ENCODE measurements around the gene THAP7.
"Not testable (repeated sequence)": the region's sequence is repeated elsewhere in the genome, so short reads cannot be mapped to it uniquely, and the experiment has no call there.

THAP7 gene

DNA sequence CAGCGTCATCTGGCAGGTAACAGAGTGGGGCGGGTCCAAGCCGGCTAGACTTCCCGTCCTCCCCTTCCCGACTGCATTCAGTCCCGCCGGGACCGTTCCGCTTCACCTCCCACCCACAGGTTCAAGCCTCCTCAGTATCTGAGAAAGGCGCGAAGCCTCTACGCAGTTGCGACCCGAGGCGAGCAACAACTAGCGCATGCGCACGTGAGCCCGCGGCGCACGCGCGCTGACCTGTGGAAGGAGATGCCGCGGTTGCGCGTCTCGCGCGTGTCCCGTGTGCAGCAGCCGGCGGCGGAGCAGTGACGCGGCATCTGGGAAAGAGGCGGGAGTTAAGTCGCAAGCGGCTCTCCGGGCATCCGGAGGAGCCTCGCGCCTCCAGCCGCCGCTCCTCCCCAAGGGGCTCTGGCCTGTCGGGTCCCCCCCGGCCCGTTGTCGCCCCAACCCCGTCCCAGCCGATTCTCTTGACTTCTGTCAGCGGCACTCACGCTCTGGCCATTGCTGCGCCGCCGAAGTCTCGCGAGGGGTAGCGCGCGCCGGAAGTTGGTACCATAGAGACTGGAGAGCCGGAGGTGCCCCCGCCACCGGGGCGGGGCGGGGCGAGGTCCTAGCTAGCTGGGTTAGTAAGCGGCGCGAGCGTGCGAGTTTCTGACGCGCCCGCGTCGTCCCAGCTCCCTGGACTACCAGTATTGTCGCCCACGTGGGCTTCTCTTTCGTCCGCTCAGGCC is at the start of gene THAP7:
Gene THAP7, minus strand, starts transcription at position 518 of the 725 bp plus-strand sequence. Its CDS starts 207 bp downstream, at position 311.
- peak; percentile 94 to 96 (median 95) for DNase-seq (ENCODE audit: low read depth in 3 of 3)

GRCh38 chr22:21051145-21051830 is 49.4 kb upstream of the THAP7 start:
- no peak for DNase-seq (ENCODE audit: low read depth in 3 of 3)

DNA sequence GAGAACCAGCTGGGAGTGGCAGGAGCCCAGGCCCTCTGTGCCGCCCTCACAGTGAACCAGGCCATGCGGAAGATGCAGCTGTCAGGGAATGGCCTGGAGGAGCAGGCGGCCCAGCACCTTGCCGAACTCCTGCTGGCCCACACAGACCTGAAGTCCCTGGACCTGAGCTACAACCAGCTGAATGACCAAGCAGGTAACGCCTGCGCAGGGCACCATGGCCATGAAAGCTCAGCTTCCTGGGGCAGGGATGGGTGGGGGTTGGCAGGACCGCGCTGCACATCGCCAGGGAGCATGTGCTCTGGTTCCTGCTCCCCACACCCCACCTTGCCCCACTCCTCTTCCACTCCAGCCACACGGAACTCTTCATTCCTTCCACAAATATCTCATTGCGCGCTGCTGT is 47.0 kb upstream of the THAP7 start:
- DNase-seq (ENCODE audit: low read depth in 3 of 3): not testable (repeated sequence)

DNA sequence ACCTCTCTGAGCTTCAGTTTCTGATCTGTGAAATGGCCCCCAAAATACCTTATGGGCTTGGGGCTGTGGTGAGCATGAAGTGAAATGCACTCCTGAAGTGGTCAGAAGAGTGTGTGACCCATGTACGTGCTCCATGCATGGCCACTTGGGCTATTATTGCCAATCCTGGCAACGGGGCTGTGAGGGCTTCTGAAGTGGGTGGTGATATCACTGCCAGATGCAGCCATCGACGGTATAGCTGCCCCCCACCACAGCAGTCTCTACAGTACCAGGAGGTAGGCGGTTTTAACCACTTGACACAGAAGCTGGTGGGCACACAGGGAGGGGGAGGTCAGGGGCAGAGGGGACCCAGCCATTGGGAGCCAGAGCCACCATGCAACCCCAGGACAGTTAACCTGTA is 46.5 kb upstream of the THAP7 start:
- DNase-seq (ENCODE audit: low read depth in 3 of 3): not testable (repeated sequence)

- no peak for DNase-seq (ENCODE audit: low read depth in 3 of 3)
Observed at GRCh38 chr22:21047730-21048129, 45.8 kb upstream of the THAP7 start.

DNA sequence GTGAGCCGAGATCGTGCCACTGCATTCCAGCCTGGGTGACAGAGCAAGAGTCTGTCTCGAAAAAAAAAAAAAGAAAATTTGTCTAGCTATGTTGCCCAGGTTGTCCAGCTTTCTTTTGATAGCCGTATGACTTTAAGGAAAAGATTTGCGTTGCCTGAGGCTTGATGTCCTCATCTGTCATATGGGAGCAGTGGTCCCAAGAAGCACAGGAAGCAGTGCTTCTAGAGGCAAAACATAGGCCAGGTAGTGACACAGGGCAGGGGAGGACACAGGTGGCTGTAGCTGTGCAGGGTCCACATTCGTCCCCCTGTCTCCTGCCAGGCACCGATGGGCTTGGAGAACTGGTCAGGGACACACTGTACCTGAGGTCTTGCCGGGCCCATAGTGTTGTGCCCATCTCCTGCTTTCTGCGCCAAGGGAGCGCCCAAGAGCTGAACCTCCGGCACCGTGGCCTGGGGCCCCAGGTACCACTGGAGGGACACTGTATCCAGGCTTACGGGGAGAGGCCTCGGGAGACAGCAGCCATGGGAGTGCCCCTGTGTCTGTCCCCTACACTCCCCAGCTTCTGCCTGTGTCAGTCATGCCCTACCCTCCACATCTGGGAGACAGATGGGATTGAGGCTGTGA is 45.2 kb upstream of the THAP7 start:
- DNase-seq (ENCODE audit: low read depth in 3 of 3): no peak

GRCh38 chr22:21045585-21046294 is 43.8 kb upstream of the THAP7 start, which contains the start of gene LRRC74B:
Gene LRRC74B, plus strand, starts transcription at chr22:21045946. Its CDS starts 41 bp downstream, at chr22:21045987.
- DNase-seq (ENCODE audit: low read depth in 3 of 3): peak; percentile 13 to 35 (median 16)

- DNase-seq (ENCODE audit: low read depth in 3 of 3): no peak
Observed at GRCh38 chr22:21044931-21045584, 43.1 kb upstream of the THAP7 start.

DNA sequence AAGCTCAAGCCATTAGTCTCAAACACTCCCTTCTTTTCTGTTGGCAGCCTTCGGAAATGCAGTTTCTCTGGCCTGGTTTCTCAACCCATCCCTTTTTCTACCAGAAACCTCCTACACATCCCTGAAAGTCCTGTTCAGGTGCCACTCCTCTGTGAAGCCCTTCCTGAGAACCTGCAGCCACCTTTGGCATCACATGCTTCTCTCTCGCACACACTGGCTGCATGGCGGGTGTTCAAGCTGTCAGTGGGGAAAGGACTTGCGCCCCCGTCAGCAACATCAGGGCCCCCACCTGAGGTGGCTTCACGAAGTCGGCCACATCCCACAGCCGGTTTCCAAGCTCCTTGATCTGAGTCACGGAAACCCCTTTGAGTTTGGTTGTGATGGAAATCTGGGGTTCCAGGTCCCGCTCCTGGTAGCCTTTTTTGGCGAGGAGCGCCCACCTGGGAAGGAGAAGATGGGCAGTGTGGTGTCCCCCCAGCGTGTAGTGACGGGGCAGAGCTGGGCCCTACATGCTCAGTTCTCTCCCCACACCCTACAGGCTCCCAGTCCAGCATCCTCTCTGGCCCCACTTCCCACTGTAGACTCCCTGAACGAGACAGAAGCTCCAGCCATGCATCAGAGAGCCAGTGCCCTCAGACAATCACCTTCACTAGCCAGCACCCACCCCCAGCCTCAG is 42.1 kb upstream of the THAP7 start:
- no peak for DNase-seq (ENCODE audit: low read depth in 3 of 3)

- no peak for DNase-seq (ENCODE audit: low read depth in 3 of 3)
Observed at GRCh38 chr22:21042978-21043859, 41.3 kb upstream of the THAP7 start.

- no peak for DNase-seq (ENCODE audit: low read depth in 3 of 3)
Observed at GRCh38 chr22:21041937-21042336, 40.0 kb upstream of the THAP7 start.

DNA sequence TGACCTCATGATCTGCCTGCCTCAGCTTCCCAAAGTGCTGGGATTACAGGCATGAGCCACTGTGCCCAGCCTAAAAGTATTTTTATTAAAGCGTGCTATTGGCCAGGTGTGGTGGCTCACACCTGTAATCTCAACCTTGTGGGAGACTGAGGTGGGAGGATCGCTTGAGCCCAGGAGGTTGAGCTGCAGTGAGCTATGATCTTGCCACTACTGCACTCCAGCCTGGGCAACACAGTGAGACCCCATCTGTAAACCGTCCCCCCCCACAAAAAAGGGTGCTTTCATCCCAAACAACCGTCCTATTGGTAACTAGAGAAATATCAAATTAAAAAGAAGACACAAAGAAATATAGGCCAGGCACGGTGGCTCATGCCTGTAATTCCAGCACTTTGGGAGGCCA is 37.2 kb upstream of the THAP7 start:
- not testable (repeated sequence) for DNase-seq (ENCODE audit: low read depth in 3 of 3)

- no peak for DNase-seq (ENCODE audit: low read depth in 3 of 3)
Observed at GRCh38 chr22:21038405-21038804, 36.5 kb upstream of the THAP7 start.

DNA sequence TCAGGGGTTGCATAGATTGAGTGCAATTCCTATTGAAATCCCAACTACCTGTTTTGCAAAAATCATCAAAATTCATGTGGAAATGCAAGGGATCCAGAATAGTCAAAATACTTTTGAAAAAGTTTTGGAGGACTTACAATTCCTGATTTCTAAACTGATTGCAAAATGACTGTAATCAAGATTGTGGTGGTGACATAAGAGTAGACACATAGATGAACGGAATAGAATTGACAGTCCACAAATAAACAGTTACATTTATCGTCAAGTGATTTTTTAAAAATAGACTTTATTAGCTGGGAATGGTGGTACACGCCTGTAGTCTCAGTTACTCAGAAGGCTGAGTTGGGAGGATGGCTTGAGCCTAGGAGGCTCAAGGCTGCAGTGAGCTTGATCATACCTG is 33.1 kb upstream of the THAP7 start:
- no peak for DNase-seq (ENCODE audit: low read depth in 3 of 3)

GRCh38 chr22:21033895-21034294 is 32.0 kb upstream of the THAP7 start:
- no peak for DNase-seq (ENCODE audit: low read depth in 3 of 3)

GRCh38 chr22:21032868-21033688 is 31.2 kb upstream of the THAP7 start:
- no peak for DNase-seq (ENCODE audit: low read depth in 3 of 3)

DNA sequence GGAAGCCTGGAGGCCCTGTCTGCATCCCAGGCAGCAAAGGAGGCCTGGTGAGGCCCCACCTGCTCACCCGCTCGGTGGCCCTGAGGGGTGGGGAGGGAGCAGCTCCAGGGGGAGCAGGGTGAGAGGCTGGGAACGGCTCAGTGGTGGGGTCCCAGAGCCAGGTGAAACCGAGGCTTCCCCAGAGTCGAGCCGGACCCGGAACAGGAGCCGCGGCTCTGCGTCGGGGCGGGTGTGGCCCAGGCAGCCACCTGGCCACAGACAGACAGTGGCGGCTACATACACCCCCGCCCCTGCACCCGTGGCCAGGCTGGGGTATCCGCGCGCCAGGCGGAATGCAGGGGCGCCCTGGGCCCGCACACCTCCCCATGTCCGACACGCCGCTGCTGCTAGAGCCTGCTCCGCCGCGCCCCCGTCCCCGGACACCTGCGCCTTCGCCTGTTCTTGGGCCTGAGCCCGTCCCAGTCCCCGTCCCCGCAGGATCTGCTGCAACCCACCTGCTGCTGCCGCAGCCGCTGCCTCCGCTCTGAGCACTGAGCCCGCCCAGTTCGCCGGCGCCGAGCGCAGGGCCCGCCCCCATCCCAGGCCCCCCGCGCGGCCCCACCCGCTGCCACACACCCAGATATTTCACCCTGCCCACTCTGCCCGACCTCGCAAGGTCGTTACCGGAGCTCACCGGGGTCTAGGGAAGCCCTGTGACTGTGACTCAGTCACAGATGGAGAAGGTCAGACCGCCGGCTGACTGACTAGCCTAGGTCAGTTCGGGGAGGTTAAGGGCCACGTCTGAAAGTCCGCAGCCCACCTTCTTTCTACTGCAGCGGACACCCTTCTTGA is 30.3 kb upstream of the THAP7 start, which contains the start of gene SLC7A4:
Gene SLC7A4, minus strand, starts transcription at position 525 of the 831 bp plus-strand sequence. CDS start 749 bp downstream, outside the sequence.
- DNase-seq (ENCODE audit: low read depth in 3 of 3): no peak

- no peak for DNase-seq (ENCODE audit: low read depth in 3 of 3)
Observed at GRCh38 chr22:21031545-21032036, 29.7 kb upstream of the THAP7 start.
